ENCODE results near the gene KRTAP10-10.
"Not testable (repeated sequence)": the region's sequence is repeated elsewhere in the genome, so short reads cannot be mapped to it uniquely, and the experiment has no call there.

The KRTAP10-10 gene, protein sequence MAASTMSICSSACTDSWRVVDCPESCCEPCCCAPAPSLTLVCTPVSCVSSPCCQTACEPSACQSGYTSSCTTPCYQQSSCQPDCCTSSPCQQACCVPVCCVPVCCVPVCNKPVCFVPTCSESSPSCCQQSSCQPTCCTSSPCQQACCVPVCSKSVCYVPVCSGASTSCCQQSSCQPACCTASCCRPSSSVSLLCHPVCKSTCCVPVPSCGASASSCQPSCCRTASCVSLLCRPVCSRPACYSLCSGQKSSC

DNA sequence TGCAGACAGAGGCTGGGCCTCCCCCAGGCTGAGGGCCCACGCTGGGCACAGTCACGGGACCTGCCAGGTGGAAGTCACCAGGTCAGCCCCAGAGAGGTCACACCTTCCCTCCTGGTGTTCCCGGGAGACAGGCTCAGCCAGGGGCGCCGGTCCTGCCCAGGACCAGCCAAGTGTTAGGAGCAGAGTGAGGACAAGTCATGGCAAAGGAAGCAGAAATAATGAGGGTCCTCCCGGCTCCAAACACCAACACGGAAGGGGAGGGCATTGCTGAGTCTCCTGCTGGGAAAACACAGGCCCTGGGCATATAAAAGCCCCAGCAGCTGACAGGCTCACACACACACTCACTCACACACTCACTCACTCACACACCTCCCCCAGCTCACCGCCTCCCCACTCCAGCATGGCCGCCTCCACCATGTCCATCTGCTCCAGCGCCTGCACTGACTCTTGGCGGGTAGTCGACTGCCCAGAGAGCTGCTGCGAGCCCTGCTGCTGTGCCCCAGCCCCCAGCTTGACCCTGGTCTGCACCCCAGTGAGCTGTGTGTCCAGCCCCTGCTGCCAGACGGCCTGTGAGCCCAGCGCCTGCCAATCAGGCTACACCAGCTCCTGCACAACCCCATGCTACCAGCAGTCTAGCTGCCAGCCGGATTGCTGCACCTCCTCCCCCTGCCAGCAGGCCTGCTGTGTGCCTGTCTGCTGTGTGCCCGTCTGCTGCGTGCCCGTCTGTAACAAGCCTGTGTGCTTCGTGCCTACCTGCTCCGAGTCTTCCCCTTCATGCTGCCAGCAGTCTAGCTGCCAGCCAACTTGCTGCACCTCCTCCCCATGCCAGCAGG is at the start of gene KRTAP10-10:
TSS of gene KRTAP10-10 (plus strand) at position 339 of the 833 bp plus-strand sequence. CDS start at position 401, 62 bp downstream.
- Mint-ChIP-seq H3K27me3 (peaks cover 9% of the 10 kb centered on the region), H3K9me3 (peaks cover 19% of the 10 kb centered on the region), H3K4me3 (no peak within 1 kb of the TSS), H3K27ac (no peak within 1 kb of the TSS), H3K4me1 (ENCODE audit: low read depth) (no peaks in the 10 kb centered on the region), H3K36me3 (ENCODE audit: low read depth) (no peaks in the 10 kb centered on the region)
- DNase-seq, result no peak

DNA sequence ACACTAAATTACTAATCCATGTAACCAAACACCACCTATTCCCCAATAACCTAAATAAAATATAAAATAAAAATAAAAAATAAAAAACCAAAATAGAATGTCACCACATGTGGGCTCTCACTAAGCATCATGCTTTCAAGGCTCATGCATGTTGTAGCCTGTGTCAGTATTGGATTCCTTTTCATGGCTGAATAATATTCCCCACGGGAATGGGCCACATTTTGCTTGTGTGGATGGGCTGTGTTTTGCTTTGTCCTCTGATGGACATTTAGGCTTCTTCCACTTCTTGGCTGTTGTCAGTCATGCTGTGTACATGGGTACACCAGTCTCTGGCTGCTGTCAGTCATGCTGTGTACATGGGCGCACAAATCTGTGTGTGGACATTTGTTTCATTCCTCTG is 48.1 kb upstream of the KRTAP10-10 start:
- H3K9me3 Mint-ChIP-seq, result no peaks in the 10 kb centered on the region
- H3K27ac Mint-ChIP-seq, result no peak overlapping the region
- peaks cover 2% of the 10 kb centered on the region for H3K4me1 Mint-ChIP-seq (ENCODE audit: low read depth)
- H3K4me3 Mint-ChIP-seq, result no peak overlapping the region
- peaks cover 17% of the 10 kb centered on the region for H3K27me3 Mint-ChIP-seq
- no peak for DNase-seq
- H3K36me3 Mint-ChIP-seq (ENCODE audit: low read depth), result no peaks in the 10 kb centered on the region

DNA sequence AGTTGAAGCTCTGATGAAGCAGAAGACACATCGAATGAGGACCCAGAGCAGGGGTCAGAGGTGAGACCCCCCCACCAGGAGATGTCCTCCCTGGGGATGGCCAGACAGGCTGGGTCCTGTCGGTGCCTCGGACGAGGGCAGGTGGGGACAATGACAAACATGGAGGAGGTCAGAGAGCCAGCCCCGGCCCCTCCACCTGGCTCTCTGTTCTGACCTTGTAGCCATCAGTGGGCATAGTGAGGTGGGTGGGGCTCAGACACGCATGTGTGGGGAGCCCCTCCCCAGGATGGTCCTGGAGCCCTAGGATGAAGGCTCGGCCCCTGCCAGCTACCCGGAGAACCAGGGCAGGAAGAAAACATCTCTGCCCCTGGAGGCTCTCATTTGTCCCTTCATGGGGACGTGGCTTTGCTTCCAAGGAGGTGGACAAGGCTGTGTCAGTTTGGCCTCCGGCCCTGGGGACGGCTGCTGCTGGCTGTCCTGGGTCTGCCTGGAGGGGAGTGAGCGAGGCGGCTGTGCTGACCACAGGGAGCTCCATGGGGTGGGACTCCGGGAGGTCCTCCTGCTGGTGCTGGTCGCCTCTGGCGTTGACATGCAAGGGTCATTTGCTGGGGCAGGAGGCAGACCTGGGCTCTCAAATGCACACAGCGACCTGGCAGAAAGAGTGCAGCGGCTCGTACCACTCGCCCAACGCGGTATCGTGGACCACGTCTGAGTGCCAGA is 47.4 kb upstream of the KRTAP10-10 start:
- Mint-ChIP-seq H3K36me3 (ENCODE audit: low read depth) (no peaks in the 10 kb centered on the region), H3K4me3 (no peak overlapping the region), H3K27me3 (peaks cover 17% of the 10 kb centered on the region), H3K9me3 (no peaks in the 10 kb centered on the region), H3K4me1 (ENCODE audit: low read depth) (no peaks in the 10 kb centered on the region), H3K27ac (no peak overlapping the region)
- no peak for DNase-seq

DNA sequence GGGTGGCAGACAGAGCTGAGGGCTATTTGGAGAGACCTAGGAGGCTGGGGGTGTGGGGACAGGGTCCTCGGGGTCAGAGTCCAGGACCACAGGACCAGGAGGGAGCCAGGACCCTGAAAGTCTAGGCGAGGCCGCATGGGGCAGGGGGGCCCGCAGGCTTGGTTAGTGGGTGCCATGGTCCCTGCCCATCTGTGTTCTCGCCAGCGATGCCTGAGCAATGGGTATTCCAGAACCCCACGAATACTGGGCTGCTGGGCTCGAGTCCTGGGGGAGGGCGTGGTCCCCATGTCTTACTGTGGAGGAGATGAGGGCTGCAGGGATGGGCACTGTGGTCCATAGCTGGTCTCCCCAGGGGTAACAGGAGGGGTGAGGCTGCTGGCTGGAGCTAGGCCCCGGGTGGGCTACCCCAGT is 46.8 kb upstream of the KRTAP10-10 start:
- no peak overlapping the region for H3K4me3 Mint-ChIP-seq
- DNase-seq, result no peak
- H3K9me3 Mint-ChIP-seq, result no peaks in the 10 kb centered on the region
- no peaks in the 10 kb centered on the region for H3K4me1 Mint-ChIP-seq (ENCODE audit: low read depth)
- H3K36me3 Mint-ChIP-seq (ENCODE audit: low read depth), result no peaks in the 10 kb centered on the region
- peaks cover 14% of the 10 kb centered on the region for H3K27me3 Mint-ChIP-seq
- H3K27ac Mint-ChIP-seq, result no peak overlapping the region

DNA sequence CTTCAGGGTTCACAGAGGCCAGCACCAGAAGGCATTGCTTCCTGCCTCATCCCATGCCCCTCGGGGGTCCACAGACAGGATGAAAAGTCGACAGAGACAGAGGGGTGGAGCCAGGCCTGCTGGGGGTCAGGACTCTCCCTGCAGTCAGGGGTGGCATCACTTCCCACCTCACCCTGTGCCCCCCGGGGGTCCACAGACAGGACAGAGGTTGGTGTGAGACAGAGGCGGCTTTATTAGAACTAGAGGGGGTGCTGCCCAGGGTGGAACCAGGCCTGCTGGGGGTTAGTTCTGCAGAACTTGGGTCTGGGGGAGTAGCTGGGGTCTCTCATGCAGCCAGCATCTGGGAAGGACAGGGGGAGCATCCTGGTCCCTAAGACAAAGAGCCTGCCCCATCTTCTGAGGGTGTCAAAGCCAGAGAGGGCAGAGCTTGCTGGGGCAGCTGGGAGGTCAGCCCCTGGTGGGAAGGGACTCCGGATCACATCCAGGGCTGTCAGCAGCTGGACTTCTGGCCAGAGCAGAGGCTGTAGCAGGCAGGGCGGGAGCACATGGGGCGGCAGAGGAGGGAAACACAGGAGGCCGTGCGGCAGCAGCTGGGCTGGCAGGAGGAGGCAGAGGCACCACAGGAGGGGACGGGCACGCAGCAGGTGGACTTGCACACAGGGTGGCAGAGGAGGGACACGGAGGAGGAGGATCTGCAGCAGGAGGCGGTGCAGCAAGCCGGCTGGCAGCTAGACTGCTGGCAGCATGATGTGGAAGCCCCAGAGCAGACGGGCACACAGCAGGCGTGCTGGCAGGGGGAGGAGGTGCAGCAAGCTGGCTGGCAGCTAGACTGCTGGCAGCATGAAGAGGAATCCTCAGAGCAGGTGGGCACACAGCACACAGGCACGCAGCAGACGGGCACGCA is 46.0 kb upstream of the KRTAP10-10 start:
- not testable (repeated sequence) for H3K27ac Mint-ChIP-seq; DNase-seq; H3K36me3 Mint-ChIP-seq (ENCODE audit: low read depth); H3K4me1 Mint-ChIP-seq (ENCODE audit: low read depth); H3K9me3 Mint-ChIP-seq; H3K4me3 Mint-ChIP-seq
- H3K27me3 Mint-ChIP-seq, result peaks cover 10% of the 10 kb centered on the region

DNA sequence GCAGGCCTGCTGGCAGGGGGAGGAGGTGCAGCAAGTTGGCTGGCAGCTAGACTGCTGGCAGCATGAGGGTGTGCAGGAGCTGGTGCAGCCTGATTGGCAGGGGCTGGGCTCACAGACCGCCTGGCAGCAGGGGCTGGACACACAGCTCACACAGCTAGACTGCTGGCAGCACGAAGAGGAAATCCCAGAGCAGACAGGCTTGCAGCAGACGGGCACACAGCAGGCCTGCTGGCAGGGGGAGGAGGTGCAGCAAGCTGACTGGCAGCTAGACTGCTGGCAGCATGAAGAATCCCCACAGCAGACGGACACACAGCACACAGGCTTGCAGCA is 45.4 kb upstream of the KRTAP10-10 start:
- not testable (repeated sequence) for H3K27ac Mint-ChIP-seq; H3K9me3 Mint-ChIP-seq; H3K36me3 Mint-ChIP-seq (ENCODE audit: low read depth); H3K4me3 Mint-ChIP-seq; H3K4me1 Mint-ChIP-seq (ENCODE audit: low read depth); H3K27me3 Mint-ChIP-seq
- DNase-seq, result peak; percentile 23

DNA sequence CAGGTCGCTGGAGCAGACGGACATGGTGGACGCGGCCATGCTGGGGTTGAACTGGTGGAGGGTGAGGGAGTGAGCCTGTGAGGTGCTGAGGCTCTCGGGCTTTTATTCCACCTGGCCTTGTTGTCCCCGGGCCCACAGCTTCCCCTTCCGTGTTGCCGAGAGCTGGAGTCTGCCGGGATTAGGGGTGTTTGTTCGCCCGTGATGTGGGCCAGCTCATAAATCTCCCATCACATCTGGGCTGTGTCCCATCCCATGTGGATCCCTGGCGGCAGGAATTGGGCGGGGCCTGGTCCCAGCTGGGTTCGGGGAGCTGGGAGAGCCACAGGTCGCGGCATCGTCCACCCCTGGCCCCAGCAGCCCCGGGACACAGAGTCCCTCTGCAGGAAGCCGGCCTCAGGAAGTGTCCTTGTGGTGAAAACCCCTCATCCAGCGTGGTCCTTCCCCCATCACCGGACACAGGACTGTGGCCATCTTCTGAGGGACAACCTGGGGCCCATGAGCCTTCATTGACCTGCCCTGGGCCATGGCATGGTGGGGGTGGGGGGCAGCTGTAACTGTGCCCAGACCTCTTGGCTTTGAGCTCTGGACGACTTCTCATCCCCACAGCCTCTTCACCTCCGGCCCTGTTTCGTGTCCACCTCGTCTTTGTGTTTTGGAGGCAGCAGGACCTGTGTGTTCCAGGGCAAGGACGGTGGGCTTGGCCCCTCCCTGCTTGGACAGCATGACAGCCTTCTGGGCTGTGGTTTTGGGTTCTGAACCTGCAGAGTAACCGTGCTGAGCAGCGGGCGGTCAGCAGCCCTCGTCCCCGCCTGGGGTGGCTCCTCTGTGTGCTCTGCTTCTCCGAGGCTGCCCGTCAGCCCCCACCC is 44.5 kb upstream of the KRTAP10-10 start, which contains the start of gene KRTAP10-6:
TSS of gene KRTAP10-6 (minus strand) at position 60 of the 866 bp plus-strand sequence. CDS start at position 39, 21 bp downstream.
- H3K4me1 Mint-ChIP-seq (ENCODE audit: low read depth), result no peaks in the 10 kb centered on the region
- H3K4me3 Mint-ChIP-seq, result no peak within 1 kb of the TSS
- no peaks in the 10 kb centered on the region for H3K9me3 Mint-ChIP-seq
- H3K27me3 Mint-ChIP-seq, result peaks cover 4% of the 10 kb centered on the region
- peak; percentile 14 for DNase-seq
- H3K36me3 Mint-ChIP-seq (ENCODE audit: low read depth), result no peaks in the 10 kb centered on the region
- no peak within 1 kb of the TSS for H3K27ac Mint-ChIP-seq

DNA sequence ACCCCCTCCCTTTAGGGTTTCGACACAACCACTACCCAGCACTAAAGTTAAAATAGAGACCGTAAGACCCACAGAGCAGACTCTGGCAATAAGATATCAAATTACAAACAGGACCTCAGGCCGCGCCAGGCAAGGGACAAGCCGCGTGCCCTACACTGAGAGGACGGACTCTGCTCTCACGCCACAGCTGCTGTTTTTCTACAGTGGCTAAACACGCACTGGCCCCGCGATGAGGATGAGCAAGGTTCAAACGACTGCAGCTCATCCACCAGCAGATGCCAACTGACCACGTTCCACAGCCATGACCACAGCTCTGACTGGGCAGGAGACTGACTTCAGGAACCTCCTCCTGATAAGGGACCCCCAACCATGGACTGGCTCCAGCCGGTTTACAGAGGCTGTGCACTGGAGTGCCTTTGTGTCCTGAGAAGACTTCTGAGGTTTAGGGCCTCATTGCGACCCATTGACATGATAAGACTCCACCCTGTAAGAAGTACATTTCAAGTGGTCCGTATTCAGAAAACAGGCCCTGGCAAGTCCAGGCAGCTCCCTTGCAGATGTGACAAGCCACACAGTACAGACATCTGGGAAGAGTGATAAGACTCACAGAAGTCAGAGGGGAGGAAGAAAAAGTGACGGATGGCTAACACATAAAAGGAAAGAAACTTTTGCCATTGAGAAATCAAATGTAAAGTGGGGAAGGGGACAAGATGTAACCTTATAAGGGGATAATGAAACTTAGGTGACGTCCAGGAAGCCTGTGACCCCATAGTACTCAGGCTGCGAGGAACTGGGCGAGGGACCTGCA is 43.4 kb upstream of the KRTAP10-10 start:
- H3K27ac Mint-ChIP-seq, result no peak overlapping the region
- H3K36me3 Mint-ChIP-seq (ENCODE audit: low read depth), result no peaks in the 10 kb centered on the region
- no peak for DNase-seq
- no peaks in the 10 kb centered on the region for H3K9me3 Mint-ChIP-seq
- H3K4me1 Mint-ChIP-seq (ENCODE audit: low read depth), result no peaks in the 10 kb centered on the region
- peaks cover 4% of the 10 kb centered on the region for H3K27me3 Mint-ChIP-seq
- H3K4me3 Mint-ChIP-seq, result no peak overlapping the region

DNA sequence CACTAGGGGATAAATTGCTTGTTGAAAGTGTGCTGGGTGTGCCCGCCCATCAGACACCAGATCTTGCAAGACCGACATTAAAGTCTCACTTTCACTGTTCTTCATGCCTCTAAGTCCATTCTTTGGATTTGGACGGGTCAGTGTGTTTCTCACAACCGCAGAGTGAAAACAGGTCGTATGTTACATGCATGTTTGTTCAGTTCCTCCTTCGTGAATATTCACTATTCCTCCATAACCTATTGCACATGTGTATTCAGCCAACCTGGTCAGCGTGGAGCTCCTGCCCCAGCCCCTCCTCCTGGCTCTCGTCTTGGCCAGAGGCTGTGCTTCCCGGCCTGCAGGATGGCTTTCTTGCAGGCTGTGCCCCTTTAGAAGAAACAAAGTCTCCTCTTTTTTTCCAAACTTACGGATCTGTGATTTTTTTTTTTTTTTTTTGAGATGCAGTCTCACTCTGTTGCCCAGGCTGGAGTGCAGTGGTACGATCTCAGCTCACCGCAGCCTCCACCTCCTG is 42.7 kb upstream of the KRTAP10-10 start:
- Mint-ChIP-seq H3K4me1 (ENCODE audit: low read depth) (no peaks in the 10 kb centered on the region), H3K27ac (no peak overlapping the region), H3K36me3 (ENCODE audit: low read depth) (no peaks in the 10 kb centered on the region)

DNA sequence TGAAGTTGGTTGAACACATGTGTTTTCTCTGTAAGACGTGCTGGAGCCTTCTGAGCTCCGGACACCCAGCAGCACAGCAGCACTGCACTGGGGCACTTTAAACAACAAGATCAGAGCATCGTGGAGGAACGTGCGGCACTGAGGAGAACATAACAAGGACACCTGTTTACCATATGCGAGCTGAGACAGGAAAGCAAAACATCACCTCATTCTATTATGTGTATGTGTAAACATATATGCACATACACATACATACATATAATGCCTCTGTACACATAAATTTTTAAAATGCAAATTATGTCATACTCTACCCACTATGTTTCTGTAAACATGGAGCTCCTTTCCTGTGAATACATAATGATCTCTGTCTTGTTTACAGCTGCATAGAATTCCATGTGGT is 41.6 kb upstream of the KRTAP10-10 start:
- no peaks in the 10 kb centered on the region for H3K36me3 Mint-ChIP-seq (ENCODE audit: low read depth)
- H3K4me3 Mint-ChIP-seq, result no peak overlapping the region
- H3K27ac Mint-ChIP-seq, result no peak overlapping the region
- H3K4me1 Mint-ChIP-seq (ENCODE audit: low read depth), result no peaks in the 10 kb centered on the region
- no peaks in the 10 kb centered on the region for H3K27me3 Mint-ChIP-seq
- H3K9me3 Mint-ChIP-seq, result no peaks in the 10 kb centered on the region
- DNase-seq, result no peak

More for the DNA sequence above, 42.7 kb upstream of the KRTAP10-10 start:
- Mint-ChIP-seq H3K4me3 (no peak overlapping the region), H3K9me3 (no peaks in the 10 kb centered on the region), H3K27me3 (peaks cover under 1% of the 10 kb centered on the region)
- DNase-seq, result no peak

DNA sequence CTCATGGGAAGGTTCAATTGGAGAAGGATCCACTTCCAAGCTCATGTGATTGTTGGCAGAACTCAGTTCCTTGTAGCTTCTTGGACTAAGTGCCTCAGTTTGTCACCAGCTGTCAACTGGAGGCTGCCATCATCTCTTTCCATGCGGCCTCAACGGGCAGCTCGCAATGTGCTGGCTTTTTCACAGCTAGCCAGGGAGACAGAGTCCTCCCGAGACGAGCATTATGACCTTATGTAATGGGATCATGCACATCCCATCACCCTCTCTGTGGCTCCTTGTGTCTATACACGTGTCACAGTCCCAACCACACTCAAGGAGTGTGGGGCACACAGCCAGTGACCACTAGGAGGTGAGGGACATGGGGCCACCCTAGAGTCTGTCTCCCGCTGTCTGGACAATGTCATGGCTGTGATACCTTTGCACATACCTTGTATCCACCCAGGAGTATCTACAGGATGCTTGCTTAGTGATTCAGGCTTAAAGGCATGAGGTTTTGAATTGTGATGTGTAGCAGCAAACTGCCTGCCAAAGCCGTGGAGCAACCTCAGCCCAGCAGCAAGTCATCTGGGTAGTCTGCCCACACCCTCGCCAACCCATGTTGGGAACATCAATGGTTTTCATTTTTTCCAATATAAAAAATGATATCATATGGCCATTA is 41.0 kb upstream of the KRTAP10-10 start:
- peak; percentile 21 for DNase-seq
- H3K27ac Mint-ChIP-seq, result no peak overlapping the region
- H3K36me3 Mint-ChIP-seq (ENCODE audit: low read depth), result no peaks in the 10 kb centered on the region
- no peaks in the 10 kb centered on the region for H3K27me3 Mint-ChIP-seq
- no peaks in the 10 kb centered on the region for H3K4me1 Mint-ChIP-seq (ENCODE audit: low read depth)
- H3K4me3 Mint-ChIP-seq, result no peak overlapping the region
- no peaks in the 10 kb centered on the region for H3K9me3 Mint-ChIP-seq

DNA sequence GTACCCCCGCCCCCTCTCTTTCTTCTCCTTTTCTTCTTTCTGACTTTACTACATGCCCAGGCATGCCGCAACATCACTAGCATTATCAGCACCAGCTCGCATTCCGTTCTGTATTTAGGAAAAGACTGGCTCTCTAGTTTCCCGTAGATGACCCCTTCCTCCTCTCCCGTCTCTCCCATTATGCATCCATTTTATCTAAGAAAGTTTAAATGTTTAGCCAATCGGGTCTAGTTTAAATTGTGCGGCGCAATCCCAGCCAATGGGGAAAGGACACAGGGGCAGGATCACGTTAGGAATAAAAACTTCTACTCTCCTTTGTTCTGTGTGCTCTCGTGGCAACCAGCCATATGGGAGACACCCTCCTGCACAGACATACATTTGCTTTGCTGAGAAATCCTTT is 39.1 kb upstream of the KRTAP10-10 start:
- Mint-ChIP-seq H3K4me1 (ENCODE audit: low read depth) (no peaks in the 10 kb centered on the region), H3K4me3 (no peak overlapping the region), H3K9me3 (no peaks in the 10 kb centered on the region), H3K36me3 (ENCODE audit: low read depth) (no peaks in the 10 kb centered on the region), H3K27me3 (peaks cover 5% of the 10 kb centered on the region), H3K27ac (no peak overlapping the region)
- no peak for DNase-seq

All from activated T-cell treated with anti-CD3 and anti-CD28 coated beads, Interleukin-2, amount 50 U/mL, for 24 hours (primary cell).